Stimulated activated CD4-positive, alpha-beta T cell treated with anti-CD3 and anti-CD28 coated beads, Interleukin-12 subunit alpha, Interleukin-12 subunit beta, amount 100 ng/mL, for 24 hours (primary cell): ENCODE data around the gene CLDN6.
"Not testable (repeated sequence)": the region's sequence is repeated elsewhere in the genome, so short reads cannot be mapped to it uniquely, and the experiment has no call there.

Source experiments
- DNase-seq, 2 experiments: peaks; one replicate each; pipeline ENCODE4 v3.0.0-alpha.2; 2020; ENCODE audit warnings: low read depth in 2 of 2

The CLDN6 gene

DNA sequence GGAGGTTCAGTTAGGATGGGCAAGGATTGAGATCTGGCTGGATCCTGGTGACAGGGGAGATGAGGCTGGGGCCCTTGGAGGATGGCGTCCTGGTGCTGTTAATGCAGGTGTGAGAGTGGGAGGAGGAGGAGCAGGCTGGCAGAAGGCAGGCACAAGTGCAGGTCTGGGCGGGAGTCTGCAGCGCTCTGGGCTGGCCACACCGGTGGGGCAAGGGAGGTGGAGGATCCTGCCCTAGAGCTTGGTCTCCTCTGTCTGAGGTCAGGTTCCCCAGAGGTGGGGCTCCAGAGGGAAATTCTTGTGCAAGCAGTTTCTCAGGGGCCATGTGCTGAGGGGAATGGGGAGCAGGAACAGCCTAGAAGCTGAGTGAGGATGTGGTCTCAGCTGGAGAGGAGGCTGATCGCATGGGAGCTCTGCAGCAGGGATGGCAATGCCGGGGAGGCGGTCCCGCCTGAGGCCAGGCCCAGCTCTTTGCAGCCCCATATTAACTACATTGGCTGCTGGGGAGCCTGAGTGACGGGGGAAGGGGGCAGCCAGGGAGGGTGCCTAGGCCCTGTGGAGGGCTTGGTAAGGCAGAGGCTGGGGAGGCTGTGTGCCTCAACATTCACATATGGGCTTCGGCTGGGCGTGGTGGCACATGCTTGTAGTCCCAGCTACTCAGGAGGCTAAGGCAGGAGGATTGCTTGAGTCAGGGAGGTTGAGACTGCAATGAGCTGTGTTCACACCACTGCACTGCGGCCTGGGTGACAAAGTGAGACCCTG, 34.8 kb upstream of the CLDN6 start:
- not testable (repeated sequence) for DNase-seq

DNA sequence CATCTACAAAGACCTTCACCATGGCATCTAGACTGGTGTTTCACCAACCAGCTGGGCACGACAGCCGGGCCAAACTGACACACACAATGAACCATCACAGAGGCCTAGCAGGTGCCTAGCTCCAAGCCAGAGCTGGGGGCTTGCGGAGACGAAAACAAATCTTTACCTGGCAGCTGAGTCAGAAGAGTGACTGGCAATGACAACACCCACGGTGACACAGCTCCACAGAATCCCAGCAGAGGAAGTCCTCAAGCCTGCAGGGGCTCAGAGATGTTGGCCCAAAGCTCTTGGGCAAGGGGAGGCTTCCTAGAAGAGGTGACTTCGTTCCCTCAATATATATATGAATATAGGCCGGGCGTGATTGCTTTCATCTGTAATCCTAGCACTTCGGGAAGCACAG, 33.5 kb upstream of the CLDN6 start:
- no peak for DNase-seq

DNA sequence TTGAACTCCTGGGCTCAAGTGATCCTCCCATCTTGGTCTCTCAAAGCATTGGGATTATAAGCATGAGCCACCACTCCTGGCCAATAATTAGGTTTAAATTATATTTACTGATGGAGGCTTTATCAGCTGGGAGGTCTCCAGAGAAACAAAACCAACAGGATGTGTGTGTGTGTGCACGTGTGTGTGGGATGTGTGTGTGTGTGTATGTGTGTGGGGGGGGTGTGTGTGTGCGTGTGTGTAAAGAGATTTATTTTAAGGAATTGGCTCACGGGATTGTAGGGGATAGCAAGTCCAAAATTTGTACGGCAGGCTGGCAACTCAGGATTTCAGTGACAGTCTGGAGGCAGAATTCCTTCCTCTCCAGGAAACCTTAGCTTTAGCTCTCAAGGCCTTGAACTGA, 33.0 kb upstream of the CLDN6 start:
- no peak for DNase-seq

DNA sequence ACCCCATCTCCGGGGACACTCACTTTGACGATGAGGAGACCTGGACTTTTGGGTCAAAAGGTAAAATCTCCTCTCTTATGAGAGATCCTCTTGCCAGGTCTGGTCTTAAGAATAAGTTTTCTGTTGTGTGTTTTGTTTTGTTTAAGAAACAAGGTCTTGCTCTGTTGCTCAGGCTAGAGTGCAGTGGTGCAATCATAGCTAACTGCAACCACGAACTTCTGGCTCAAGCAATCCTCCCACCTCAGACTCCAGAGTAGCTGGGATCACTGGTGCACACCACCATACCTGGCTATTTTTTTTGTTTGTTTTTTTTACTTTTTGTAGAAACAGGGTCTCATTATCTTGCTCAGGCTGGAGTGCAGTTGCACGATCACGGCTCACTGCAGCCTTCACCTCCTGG, 32.5 kb upstream of the CLDN6 start:
- DNase-seq: no peak

DNA sequence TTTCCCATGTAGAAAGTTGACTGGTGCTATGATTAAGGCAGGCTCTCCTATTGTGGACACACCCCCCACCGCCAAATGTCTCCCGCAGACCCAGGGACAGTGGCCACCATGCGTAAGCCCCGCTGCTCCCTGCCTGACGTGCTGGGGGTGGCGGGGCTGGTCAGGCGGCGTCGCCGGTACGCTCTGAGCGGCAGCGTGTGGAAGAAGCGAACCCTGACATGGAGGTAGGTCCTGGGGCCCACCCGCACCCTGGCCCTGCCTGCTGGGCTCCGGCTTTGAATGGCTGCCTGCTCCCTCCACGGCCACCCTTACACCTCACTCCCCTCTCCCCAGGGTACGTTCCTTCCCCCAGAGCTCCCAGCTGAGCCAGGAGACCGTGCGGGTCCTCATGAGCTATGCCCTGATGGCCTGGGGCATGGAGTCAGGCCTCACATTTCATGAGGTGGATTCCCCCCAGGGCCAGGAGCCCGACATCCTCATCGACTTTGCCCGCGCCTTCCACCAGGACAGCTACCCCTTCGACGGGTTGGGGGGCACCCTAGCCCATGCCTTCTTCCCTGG, 32.0 kb upstream of the CLDN6 start:
- no peak for DNase-seq

DNA sequence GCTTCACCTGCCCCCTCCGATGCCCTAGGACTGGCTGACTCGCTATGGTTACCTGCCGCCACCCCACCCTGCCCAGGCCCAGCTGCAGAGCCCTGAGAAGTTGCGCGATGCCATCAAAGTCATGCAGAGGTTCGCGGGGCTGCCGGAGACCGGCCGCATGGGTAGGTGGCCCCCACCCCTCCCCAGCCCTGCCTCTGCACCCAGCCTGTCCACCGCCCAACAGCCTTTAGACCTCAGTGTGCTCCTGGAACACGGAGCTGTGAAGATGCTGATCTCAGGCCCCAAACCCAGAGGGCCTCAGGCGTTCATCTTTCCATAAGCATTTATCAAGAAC, 29.4 kb upstream of the CLDN6 start:
- no peak for DNase-seq

DNA sequence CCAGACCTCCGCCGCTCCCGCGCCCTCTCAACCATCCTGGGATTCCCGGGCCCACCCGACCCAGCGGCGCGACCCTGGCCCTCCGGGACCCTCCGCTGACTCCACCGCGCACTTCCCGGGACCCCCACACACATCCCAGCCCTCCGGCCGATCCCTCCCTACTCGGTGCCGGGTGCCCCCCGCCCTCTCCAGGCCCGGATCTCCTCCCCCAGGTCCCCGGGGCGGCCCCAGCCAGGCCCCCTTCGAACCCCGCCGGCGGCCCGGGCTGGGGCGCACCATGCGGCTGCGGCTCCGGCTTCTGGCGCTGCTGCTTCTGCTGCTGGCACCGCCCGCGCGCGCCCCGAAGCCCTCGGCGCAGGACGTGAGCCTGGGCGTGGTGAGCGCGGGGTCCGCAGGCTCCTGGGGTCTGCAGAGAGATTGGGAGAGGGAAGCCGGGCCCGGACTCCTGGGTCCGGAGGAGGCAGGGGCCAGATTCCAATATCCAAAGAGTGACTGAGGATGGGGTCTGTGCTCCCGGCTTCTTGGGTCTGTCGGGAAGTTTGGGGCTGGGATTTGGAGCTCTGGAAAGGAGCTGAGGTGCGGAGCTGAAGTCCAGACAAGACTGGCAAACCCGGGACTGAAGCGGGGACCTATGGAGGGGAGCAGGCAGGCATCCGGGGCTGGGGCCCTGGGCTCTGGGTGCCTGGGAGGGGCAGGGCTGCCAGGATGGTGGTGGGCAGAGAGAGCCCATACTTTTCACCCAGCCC, 28.8 kb upstream of the CLDN6 start:
- no peak for DNase-seq

DNA sequence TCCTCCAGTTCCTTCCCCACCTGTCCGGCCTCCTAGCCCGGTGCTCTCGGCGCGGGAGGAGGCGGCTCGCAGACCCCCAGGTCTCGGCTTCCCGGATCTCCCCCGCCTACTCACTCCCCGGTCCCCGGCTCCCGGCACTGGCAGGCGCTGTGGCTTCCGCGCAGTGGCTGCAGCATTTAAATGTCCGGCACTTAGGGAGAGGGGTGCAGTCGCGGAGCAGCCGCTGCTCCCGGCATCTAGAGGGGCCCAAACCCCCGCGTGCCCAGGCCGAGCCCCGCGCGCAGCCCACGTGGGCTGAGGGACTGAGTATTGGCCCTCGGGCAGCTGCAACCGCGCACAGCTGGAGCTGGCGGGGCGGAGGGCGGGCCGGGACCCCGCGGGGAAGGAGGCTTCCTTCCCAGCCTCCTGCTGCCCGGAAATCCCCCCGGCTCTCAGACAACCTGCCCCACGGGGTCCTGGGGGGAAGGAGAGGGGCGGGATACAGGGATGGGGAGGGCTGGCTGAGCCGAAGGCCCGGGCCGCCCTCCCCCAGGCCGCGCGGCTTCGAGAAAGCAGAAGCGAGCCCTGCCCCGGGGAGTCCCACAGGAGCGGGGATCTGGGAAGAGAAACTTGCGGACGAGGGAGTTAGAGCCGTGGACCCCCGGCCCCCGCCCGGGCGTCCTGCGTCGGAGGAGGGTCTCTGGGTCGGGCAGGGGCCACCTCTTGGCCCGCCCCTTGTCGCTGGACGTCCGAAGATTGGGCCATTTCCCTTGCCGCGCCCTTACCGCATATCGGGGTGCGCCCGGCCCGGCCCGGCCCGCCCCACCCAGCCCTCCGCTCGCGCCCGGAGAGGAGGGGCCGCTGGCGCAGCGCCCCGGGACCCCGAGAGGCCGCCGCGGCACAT, 28.0 kb upstream of the CLDN6 start, which contains the start of gene MMP25:
Gene MMP25 (plus strand): TSS at position 804 of the 883 bp plus-strand sequence. CDS start 357 bp downstream, outside the sequence.
- DNase-seq: no peak

DNA sequence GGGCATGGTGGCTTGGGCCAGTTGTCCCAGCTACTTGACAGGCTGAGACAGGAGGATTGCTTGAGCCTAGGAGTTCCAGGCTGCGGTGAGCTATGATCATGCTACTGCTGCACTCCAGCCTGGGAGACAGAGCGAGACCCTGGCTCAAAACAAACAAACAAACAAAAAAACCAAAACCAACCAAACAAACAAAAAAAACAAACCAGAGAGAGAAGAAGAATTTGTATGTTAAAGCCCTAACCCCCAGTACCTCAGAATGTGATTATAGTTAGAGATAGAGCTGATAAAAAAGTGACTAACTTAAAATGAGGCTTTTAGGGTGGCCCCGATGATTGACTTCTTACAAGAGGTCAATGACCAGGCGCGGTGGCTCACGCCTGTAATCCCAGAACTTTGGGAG, 26.7 kb upstream of the CLDN6 start:
- no peak for DNase-seq

DNA sequence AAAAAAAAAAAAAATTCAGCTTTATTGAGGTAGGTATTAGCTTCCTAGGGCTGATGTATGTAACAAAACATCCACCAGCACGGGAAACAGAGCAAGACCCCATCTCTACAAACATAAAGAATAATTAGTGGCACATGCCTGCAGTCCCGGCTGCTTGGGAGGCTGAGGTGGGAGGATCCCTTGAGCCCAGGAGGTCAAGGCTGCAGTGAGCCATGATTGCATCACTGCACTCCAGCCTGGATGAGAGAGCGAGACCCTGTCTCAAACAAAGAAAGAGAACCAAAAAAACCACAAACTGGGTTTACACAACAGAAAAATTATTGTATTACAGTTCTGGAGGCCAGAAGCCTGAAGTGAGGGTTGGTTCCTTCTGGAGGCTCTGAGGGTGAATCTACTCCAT, 24.4 kb upstream of the CLDN6 start:
- no peak for DNase-seq

DNA sequence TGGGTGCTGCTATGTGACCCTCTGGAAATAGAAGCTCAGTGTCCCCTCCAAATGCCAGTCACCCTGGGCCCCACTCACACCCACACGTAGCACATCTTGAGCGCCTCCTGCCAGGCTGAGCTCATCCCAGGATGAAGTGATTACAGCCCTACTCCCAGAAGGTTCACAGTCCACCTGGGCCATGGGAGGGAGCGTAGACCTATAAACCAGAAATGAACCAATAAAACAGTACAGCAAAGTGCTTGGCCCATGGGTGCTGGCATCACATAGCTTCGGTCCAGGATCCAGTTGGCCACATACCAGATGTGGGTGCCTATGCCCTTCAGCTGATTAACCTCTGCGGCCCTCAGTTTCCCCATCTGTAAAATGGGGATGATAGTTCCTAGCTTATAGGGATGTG, 20.9 kb upstream of the CLDN6 start:
- no peak for DNase-seq

DNA sequence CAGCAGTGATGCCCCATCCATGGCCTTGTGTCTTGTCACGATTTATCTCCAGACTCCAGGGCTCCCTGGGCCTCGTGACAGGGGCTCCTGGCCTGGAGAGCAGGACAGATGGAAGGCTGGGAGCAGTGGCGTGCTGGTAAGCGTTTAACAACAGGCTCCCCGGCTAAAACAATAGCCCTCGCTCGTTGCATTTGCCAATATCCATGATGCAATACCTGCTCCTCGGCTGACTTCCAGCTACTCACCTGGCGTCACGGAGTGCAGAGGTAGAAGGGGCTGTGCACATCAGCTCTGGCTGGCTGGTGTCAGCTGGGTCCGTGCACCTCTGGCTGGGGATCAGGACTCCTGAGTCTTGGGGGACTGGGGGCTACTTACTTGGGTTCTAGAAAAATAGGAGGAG, 20.3 kb upstream of the CLDN6 start:
- DNase-seq: no peak

DNA sequence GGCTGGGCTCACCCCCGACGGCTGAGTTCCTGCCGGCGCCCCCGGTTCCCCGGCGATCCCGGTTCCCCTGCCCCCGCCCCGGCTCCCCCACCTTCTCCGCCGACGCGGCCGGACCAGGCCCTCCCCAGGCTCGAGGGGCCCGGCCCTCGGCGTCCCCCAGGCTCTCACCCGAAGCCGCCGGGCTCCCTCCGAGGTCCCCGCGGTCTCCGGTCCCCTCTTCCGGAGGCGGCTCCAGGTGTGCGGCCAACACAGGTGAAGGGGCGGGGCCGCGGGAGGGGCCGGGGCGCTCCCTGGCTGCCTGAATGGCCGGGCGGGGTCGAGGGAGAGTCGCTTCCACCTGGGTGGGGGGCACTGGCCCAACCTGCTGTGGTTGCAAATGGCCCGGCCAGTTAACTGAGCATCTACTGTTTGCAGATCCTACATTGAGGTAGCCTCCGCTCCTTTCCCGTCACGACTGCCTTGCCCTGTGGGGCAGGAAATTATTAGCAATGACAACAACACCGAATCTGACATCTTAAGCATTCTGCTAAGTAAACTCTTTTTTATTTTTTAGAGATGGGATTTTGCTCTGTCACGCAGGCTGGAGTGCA, 18.8 kb upstream of the CLDN6 start, which contains the start of gene BICDL2:
Gene BICDL2 (minus strand): TSS at position 219 of the 590 bp plus-strand sequence. CDS start 1,448 bp downstream, outside the sequence.
- DNase-seq: no peak

DNA sequence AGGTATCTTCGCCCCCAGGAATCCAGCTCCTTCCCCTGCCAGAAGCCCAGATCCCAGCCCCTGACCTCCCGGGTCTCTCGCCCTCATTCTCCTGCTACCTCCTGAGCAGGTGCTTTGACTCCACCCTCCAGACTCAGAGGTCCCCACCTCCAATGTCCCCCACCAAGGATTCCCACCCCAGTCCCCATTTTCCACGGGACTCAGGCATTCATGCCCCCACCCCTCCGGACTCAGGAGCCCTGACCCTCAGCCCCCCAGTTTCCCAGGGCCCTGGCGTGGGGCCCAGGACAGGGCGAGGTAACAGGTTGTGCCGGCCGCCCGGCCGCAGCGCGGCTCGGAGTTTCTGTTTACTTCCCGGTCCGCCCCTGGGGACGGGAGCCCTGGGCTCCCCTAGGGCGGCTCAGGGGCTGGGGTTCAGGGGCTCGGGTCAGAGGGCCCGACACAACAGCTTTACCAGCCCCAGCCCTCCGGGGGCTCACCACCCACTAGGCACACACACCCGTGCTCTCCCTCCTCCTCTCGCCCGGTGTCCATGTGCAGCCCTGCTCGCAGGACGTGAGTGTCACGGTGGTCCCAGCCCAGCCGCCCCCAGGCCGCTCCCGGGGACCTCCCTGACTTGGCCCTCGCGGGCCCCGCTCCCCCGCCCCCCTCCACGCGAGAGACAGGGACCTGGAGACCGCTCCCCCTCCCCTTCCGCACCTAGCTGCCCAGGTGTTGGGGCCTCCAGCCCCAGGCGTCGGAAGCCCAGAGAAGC, 18.2 kb upstream of the CLDN6 start:
- DNase-seq: no peak

DNA sequence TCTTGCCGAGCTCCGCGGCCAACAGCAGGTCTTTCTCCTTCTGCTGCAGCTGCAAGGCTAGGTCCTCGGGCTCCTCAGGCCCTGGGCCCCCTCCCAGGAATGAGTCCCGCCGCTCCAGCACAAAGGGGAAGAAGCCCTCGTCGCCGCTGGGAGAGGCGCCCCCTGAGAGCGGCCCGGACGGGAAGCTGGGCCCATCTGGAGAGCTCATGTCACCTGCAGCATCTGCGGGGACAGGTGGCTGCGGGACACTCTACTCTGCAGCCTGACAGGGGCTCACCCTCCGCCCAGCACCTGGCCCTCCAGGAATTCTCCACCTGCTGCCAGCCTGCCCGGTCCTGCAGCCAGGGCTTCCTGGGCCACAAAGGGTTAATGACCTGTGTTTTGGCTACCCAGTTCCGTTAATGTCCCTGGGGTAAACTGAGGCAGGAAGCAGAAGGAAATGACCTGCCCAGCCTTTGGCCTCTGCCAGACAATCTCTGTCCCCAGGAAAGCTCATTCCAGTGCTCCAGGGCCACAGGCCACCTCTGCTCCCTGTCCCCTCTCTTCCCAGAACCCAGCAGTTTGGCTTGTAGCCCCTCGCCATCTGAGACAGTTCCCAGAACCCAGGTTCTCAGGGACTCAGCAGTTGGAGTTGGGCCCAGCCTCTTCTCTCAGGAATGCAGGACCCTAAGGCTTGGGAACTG, 17.4 kb upstream of the CLDN6 start:
- DNase-seq: no peak

DNA sequence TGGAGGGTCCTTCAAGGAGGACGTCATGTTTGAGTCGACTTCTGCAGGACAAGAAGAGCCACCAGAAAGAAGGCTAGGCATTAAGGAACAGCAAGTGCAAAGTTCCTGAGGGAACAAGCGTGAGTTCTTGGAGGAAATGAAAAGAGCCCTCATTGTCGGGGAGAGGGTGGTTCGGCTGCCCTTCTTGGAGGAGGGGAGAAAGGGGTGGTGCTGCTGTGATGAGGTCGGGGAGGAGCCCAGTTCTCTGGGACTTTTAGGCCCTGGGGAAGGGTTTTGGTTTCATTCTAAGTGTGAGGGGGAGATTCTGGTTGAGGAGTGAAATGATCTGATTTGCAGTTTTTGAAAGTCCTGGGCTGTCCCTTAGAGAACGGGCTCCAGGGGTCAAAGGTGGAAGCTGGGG, 14.6 kb upstream of the CLDN6 start:
- no peak for DNase-seq

DNA sequence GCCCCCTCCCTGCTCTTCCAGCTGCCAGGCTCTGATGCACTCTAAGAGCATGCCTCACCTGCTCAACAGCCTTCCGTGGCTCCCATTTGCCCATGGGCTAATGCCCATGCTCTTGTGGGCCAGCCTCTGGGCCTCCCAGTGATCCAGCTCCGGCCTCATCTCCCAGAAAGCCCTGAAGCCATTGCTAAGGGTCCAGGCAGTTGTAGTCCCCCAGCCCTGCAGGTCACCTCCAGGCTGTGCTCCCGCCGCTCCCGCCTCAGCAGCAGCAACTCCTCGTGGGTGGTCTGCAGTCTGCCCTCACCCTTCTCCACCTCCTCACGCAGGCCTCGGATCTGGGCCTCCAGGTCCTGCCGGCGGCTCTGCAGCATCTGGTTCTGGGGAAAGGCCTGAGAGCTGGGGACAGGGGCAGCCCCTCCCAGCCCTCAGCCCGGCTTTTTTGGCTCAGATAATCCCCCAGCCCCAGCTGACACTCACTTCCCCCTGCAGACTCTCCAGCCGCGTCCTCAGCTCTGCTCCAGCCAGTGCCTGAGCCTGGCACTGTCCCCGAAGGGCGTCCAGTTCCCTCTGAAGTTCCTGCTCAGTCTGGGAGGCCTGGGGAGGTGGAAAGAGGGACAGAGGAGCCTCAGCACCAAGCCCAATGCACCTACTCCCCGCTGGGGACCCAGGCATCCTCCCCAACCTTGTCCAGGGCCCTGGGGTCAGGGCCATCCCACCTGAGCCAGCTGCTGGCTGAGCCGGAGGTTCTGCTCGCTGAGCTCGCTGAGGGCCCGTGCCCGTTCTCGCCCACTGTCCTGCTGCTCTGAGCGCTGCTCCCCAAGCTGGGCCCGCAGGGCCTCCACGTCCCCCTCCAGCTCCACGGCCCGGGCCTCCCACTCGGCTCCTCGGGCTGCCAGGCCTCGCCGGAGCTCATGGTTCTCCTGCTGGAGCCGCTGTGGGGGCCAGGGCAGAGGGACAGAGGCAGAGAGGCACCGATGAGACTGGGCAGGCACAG, 12.5 kb upstream of the CLDN6 start:
- DNase-seq: no peak

DNA sequence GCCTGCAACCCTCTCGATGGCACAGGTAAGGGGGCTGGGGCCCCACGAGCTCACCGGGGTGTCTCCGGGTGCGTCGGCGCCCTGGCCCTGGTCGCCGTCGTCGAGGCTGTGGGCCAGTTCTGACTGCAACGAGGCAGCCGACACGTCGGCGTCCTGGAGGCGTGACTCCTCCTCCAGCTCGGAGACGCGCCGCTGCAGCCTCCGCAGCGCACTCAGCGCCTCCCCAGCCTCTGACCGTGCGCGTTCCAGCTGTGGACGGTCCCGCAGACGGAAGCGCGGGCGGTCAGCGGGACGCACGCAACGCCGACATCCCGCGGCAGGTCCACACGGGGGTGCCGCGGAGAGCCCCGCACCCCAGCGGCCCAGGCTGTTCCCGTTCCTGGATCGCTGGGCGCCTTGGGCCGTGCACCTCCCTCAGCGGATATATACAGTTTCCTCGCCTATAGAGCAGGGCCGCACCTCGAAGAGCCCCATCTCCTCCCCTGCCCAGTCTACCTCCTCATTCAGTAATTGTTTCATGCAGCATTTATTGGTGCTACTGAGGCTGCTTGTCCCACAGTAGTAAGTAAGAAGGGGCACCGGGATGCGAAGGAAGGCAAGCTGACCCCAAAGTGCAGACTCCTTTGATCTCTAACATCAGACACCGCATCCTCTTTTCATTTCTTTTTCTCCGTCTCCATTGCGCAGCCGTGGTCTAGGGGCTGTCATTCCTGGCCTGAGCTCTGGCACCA, 11.7 kb upstream of the CLDN6 start:
- peak in 1 of 2 experiments; percentile 51 for DNase-seq
